HL-60 (cell line): Measurements from ENCODE around the gene SP2.

ENCODE experiments used
- POLR2AphosphoS5 ChIP-seq: IDR thresholded peaks from 2 replicates; pipeline ENCODE4 v1.6.1; 2012; ENCODE audit warnings: low read depth
- TF ChIP-seq, protein P1 (sequence below): IDR thresholded peaks from one replicate; pipeline ENCODE4 v1.5.1; 2011; ENCODE audit warnings: low read length, control low read depth, inconsistent platforms; ENCODE audit not compliant: insufficient read depth
- TF ChIP-seq, protein P2 (sequence below): IDR thresholded peaks from 2 replicates; pipeline ENCODE4 v1.6.1; 2012; ENCODE audit warnings: low read depth; ENCODE audit not compliant: insufficient replicate concordance

DNA sequence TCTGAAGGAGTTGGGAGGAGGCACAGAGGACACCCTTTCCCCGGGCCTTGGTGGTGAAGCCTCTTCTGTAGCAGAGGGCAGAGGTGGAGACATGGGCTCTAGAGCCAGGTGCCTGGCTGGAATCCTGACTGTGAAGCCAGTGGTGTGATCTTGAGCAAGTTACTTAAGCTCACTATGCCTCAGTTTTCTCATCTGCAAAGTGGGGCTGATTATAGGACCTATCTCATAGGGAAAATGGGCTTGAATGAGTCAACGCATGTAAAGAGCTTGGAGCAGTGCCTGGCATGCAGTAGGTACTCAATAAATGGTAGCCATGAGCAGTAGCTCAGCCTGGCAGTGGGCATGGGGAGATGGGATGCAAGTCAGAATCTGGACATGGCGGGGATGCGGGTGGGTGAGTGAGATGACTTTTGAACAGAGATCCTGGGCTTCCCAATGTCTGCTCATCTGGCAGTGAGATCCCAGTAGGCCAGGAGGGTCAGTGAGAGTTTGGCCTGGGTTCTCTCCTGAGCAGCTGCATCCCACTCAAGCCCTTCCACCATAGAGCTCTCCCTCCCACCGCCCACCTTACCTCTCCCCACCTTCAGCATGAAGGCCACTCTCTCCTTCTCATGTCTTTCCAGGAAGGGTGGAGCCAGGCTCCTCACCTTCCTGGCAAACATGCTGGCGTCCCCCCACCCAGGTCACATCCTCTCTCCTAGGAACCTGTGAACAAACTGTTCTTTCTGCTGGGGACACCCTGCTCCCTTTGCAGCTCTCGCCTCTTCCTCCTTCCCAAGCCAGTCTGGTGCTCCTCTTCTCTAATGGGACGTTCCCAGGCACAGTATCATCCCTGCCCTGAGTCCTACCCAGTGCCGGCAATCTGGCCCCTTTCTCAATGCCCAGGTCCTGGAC is 13.1 kb upstream of the SP2 start:
- TF ChIP-seq, protein P1, sequence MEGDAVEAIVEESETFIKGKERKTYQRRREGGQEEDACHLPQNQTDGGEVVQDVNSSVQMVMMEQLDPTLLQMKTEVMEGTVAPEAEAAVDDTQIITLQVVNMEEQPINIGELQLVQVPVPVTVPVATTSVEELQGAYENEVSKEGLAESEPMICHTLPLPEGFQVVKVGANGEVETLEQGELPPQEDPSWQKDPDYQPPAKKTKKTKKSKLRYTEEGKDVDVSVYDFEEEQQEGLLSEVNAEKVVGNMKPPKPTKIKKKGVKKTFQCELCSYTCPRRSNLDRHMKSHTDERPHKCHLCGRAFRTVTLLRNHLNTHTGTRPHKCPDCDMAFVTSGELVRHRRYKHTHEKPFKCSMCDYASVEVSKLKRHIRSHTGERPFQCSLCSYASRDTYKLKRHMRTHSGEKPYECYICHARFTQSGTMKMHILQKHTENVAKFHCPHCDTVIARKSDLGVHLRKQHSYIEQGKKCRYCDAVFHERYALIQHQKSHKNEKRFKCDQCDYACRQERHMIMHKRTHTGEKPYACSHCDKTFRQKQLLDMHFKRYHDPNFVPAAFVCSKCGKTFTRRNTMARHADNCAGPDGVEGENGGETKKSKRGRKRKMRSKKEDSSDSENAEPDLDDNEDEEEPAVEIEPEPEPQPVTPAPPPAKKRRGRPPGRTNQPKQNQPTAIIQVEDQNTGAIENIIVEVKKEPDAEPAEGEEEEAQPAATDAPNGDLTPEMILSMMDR: no peak
- TF ChIP-seq, protein P2, sequence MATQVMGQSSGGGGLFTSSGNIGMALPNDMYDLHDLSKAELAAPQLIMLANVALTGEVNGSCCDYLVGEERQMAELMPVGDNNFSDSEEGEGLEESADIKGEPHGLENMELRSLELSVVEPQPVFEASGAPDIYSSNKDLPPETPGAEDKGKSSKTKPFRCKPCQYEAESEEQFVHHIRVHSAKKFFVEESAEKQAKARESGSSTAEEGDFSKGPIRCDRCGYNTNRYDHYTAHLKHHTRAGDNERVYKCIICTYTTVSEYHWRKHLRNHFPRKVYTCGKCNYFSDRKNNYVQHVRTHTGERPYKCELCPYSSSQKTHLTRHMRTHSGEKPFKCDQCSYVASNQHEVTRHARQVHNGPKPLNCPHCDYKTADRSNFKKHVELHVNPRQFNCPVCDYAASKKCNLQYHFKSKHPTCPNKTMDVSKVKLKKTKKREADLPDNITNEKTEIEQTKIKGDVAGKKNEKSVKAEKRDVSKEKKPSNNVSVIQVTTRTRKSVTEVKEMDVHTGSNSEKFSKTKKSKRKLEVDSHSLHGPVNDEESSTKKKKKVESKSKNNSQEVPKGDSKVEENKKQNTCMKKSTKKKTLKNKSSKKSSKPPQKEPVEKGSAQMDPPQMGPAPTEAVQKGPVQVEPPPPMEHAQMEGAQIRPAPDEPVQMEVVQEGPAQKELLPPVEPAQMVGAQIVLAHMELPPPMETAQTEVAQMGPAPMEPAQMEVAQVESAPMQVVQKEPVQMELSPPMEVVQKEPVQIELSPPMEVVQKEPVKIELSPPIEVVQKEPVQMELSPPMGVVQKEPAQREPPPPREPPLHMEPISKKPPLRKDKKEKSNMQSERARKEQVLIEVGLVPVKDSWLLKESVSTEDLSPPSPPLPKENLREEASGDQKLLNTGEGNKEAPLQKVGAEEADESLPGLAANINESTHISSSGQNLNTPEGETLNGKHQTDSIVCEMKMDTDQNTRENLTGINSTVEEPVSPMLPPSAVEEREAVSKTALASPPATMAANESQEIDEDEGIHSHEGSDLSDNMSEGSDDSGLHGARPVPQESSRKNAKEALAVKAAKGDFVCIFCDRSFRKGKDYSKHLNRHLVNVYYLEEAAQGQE: no peak
- no peak for TF ChIP-seq POLR2AphosphoS5
